Measurements from ENCODE around the gene IFFO2. TPM values are rescaled to one million over a fixed set of nuclear protein-coding genes. Genes with fewer than 3 reads are reported as not detected.
A peak's percentile ranks its signal among the peaks of the same experiment; 100 is the strongest.

The IFFO2 gene
- total RNA-seq, 3 donors from 2014 or later (not counting 1 experiment from before 2014, with no cell fraction given), result 52.4 to 105 (median 66.5) TPM

GRCh38 chr1:18932879-18933278 lies 23.6 kb downstream of the IFFO2 start:
- Histone ChIP-seq H3K36me3 (ENCODE audit: control insufficient read depth, insufficient read depth, low read length) (no peaks in the 10 kb centered on the region), H3K4me3 (ENCODE audit: low read length) (no peak overlapping the region), H3K27me3 (ENCODE audit: control insufficient read depth, insufficient read depth, low read length) (no peaks in the 10 kb centered on the region), H3K4me1 (ENCODE audit: control insufficient read depth, insufficient read depth, low read length) (peaks cover 78% of the 10 kb centered on the region), H3K9me3 (ENCODE audit: control insufficient read depth, insufficient read depth, low read length) (no peaks in the 10 kb centered on the region), H3K27ac (ENCODE audit: low read length) (no peak overlapping the region)
- H3K36me3 Mint-ChIP-seq, result no peaks in the 10 kb centered on the region
- ATAC-seq (no peak), DNase-seq (no peak)
- no peak for TF ChIP-seq CTCF (IDR thresholded peaks at IDR 0.05)
- peaks cover 60 to 73% of the 10 kb centered on the region in 2 donors for H3K4me1 Mint-ChIP-seq
- H3K27ac Mint-ChIP-seq, result no peak overlapping the region
- no peak overlapping the region for H3K4me3 Mint-ChIP-seq
- H3K27me3 Mint-ChIP-seq (ENCODE audit: low read depth in 2 of 2), result no peaks in the 10 kb centered on the region
- intact Hi-C loops (cut with micrococcal nuclease), result no loop called here
- H3K9me3 Mint-ChIP-seq, result no peaks in the 10 kb centered on the region
- 79% methylated on average over 3 of the region's 7 CpGs for WGBS (ENCODE audit: insufficient coverage)

GRCh38 chr1:18932387-18932786 lies 24.1 kb downstream of the IFFO2 start:
- no peaks in the 10 kb centered on the region for H3K9me3 Mint-ChIP-seq
- DNase-seq (no peak), ATAC-seq (no peak)
- H3K27ac Mint-ChIP-seq, result peak overlapping the region in 1 of 2 donors; percentile 53
- 82% methylated on average over 5 of the region's 5 CpGs for WGBS (ENCODE audit: insufficient coverage)
- H3K36me3 ChIP-seq (ENCODE audit: control insufficient read depth, insufficient read depth, low read length), result no peaks in the 10 kb centered on the region
- H3K4me3 Mint-ChIP-seq, result peak overlapping the region; percentile 45
- TF ChIP-seq CTCF (IDR thresholded peaks at IDR 0.05), result no peak
- H3K27ac ChIP-seq (ENCODE audit: low read length), result no peak overlapping the region
- no peaks in the 10 kb centered on the region for H3K9me3 ChIP-seq (ENCODE audit: control insufficient read depth, insufficient read depth, low read length)
- H3K4me1 ChIP-seq (ENCODE audit: control insufficient read depth, insufficient read depth, low read length), result peaks cover 78% of the 10 kb centered on the region
- no peaks in the 10 kb centered on the region for H3K27me3 ChIP-seq (ENCODE audit: control insufficient read depth, insufficient read depth, low read length)
- no peaks in the 10 kb centered on the region for H3K27me3 Mint-ChIP-seq (ENCODE audit: low read depth in 2 of 2)
- H3K36me3 Mint-ChIP-seq, result no peaks in the 10 kb centered on the region
- no peak overlapping the region for H3K4me3 ChIP-seq (ENCODE audit: low read length)
- H3K4me1 Mint-ChIP-seq, result peaks cover 61 to 78% of the 10 kb centered on the region in 2 donors
- intact Hi-C loops (cut with micrococcal nuclease), result no loop called here

- H3K36me3 ChIP-seq (ENCODE audit: control insufficient read depth, insufficient read depth, low read length), result no peaks in the 10 kb centered on the region
- ATAC-seq, result no peak
- H3K9me3 Mint-ChIP-seq, result no peaks in the 10 kb centered on the region
- intact Hi-C loops (cut with micrococcal nuclease), result no loop called here
- H3K27ac Mint-ChIP-seq, result peak overlapping the region; percentile 53 to 70
- H3K9me3 ChIP-seq (ENCODE audit: control insufficient read depth, insufficient read depth, low read length), result no peaks in the 10 kb centered on the region
- no peaks in the 10 kb centered on the region for H3K27me3 ChIP-seq (ENCODE audit: control insufficient read depth, insufficient read depth, low read length)
- no peak for DNase-seq
- no peak overlapping the region for H3K27ac ChIP-seq (ENCODE audit: low read length)
- H3K4me3 Mint-ChIP-seq, result no peak overlapping the region
- H3K4me1 Mint-ChIP-seq, result peaks cover 65 to 80% of the 10 kb centered on the region in 2 donors
- WGBS (ENCODE audit: insufficient coverage), result 79% methylated on average over 10 of the region's 10 CpGs
- no peak for TF ChIP-seq CTCF (IDR thresholded peaks at IDR 0.05)
- no peaks in the 10 kb centered on the region for H3K36me3 Mint-ChIP-seq
- H3K4me3 ChIP-seq (ENCODE audit: low read length), result no peak overlapping the region
- H3K4me1 ChIP-seq (ENCODE audit: control insufficient read depth, insufficient read depth, low read length), result peaks cover 79% of the 10 kb centered on the region
- H3K27me3 Mint-ChIP-seq (ENCODE audit: low read depth in 2 of 2), result no peaks in the 10 kb centered on the region
Observed at GRCh38 chr1:18931730-18932129, 24.7 kb downstream of the IFFO2 start.

GRCh38 chr1:18929686-18930085 lies 26.8 kb downstream of the IFFO2 start:
- Histone ChIP-seq H3K9me3 (ENCODE audit: control insufficient read depth, insufficient read depth, low read length) (no peaks in the 10 kb centered on the region), H3K4me1 (ENCODE audit: control insufficient read depth, insufficient read depth, low read length) (peaks cover 79% of the 10 kb centered on the region), H3K36me3 (ENCODE audit: control insufficient read depth, insufficient read depth, low read length) (no peaks in the 10 kb centered on the region), H3K4me3 (ENCODE audit: low read length) (no peak overlapping the region), H3K27ac (ENCODE audit: low read length) (no peak overlapping the region), H3K27me3 (ENCODE audit: control insufficient read depth, insufficient read depth, low read length) (no peaks in the 10 kb centered on the region)
- Mint-ChIP-seq H3K4me1 (peaks cover 68 to 75% of the 10 kb centered on the region in 2 donors), H3K27ac (peak overlapping the region; percentile 11 to 70), H3K27me3 (ENCODE audit: low read depth in 2 of 2) (no peaks in the 10 kb centered on the region), H3K36me3 (no peaks in the 10 kb centered on the region), H3K9me3 (peaks cover 0 to 2% of the 10 kb centered on the region in 2 donors), H3K4me3 (no peak overlapping the region)
- no peak for ATAC-seq
- WGBS (ENCODE audit: insufficient coverage), result 72% methylated on average over 6 of the region's 7 CpGs
- DNase-seq, result no peak
- no peak for TF ChIP-seq CTCF (IDR thresholded peaks at IDR 0.05)
- intact Hi-C loops (cut with micrococcal nuclease), result no loop called here

Data from natural killer cell (primary cell).